ENCODE measurements around the gene E2F8.

E2F8 gene

DNA sequence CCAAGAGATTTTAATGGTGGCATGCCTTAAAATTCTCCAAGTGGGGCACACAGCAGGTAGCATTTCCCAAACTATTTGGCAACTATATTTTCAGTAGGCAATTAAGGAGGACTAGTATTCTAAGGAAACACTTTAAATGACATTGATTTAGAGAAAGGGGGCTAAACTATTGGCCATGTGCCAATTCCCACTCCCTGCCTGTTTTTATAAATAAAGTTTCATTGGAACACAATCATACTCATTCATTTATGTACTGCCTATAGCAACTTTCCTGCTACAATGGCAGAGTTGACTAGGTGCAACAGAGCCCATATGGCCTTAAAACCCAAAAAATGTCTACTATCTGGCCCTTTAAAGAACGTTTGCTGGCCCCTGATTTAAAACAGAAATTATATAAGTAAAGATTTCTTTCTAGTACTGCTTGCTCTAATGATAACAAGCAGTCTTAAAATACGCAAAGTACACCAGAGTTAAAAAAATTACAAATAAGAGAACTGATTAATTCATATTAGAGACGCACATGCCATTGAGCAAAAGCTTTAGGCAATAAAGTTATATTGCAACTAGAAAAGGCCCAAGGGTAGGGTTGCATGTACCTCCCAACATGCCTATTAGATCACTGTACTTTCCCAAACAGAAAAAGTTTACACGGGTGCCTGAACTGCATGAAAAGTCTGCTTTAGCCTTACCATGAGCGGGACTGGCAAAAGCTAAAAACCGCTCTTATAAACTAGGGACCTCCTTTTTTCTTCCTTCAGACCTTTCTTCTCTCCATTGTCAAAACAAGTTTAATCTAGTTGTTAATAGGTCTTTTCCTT, 14.2 kb downstream of the E2F8 start:
- H2AFZ ChIP-seq (ENCODE audit: low read depth, low read length), result no peak overlapping the region
- peaks cover 39% of the 10 kb centered on the region for H3K36me3 ChIP-seq (ENCODE audit: insufficient read depth, low read length)
- H3K9me3 ChIP-seq (ENCODE audit: low read length), result peaks cover 5% of the 10 kb centered on the region
- H3K4me1 ChIP-seq (ENCODE audit: insufficient read depth, low read length), result no peaks in the 10 kb centered on the region
- no peaks in the 10 kb centered on the region for H3K27me3 ChIP-seq (ENCODE audit: insufficient read depth, low read length)
- H3K4me3 ChIP-seq (ENCODE audit: low read length), result no peak overlapping the region

DNA sequence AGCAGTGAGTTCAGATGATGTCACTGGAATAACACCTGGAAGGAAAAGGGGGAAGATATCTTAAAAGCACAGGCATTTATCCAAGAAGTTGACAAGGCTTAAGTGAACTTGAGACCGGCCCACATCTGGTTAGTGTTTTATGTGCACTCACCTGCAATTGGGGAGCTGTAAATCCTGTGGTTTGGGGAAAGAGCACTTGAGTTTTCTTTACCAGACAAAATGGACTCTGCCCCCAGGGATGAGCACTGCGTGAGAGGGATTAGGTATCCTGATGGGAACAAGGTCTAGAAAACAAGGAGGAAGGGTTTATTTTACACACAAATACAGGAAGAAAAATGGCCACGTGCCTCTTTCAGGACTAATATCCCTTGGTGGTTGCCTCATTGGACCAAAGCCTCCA, 15.2 kb downstream of the E2F8 start:
- Histone ChIP-seq H3K4me1 (ENCODE audit: insufficient read depth, low read length) (no peaks in the 10 kb centered on the region), H3K27me3 (ENCODE audit: insufficient read depth, low read length) (no peaks in the 10 kb centered on the region), H3K4me3 (ENCODE audit: low read length) (no peak overlapping the region), H2AFZ (ENCODE audit: low read depth, low read length) (no peak overlapping the region), H3K9me3 (ENCODE audit: low read length) (peaks cover 5% of the 10 kb centered on the region), H3K36me3 (ENCODE audit: insufficient read depth, low read length) (peaks cover 29% of the 10 kb centered on the region)

GRCh38 chr11:19225123-19225522, 15.6 kb downstream of the E2F8 start:
- peaks cover 5% of the 10 kb centered on the region for H3K9me3 ChIP-seq (ENCODE audit: low read length)
- H3K4me3 ChIP-seq (ENCODE audit: low read length), result no peak overlapping the region
- no peak overlapping the region for H2AFZ ChIP-seq (ENCODE audit: low read depth, low read length)
- H3K4me1 ChIP-seq (ENCODE audit: insufficient read depth, low read length), result no peaks in the 10 kb centered on the region
- H3K27me3 ChIP-seq (ENCODE audit: insufficient read depth, low read length), result no peaks in the 10 kb centered on the region
- peaks cover 26% of the 10 kb centered on the region for H3K36me3 ChIP-seq (ENCODE audit: insufficient read depth, low read length)

DNA sequence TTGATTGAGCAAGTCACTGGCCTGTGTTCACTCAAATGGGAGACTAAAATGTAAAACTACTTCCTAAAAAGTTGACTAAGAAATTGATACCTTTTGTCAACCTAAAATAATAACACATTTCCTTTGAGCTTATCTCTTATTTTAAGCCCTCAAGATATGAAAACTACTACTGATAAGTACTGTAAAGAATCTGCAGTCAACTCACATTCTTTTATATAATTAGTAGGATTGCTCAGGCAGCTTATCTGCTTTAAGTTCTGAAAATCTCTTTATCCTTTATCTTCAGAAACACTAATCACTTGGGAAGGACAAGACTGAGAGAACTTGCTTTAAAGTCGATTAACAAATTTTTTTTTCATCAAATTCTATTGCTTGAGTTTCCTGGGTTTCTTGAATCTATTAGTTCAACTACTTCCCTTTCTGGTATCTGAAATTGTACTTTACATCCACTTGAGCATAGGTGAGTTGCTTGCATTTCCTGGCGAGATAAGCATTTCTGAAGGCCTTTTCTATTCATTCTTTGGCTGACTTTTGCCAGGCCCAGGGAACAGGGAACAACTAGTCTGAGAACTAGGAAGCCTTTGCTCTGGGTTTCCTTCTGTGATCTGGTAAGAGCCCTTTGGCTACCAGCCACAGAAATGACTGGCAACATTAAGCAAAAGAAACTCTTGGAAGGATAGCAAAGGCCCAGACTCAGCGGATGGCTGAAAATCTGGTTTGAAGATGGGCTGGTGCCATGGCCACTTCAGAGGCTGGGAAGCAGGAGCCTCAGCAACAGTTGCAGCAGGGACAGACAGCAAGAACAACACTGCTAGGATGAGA, 19.6 kb downstream of the E2F8 start:
- H3K36me3 ChIP-seq (ENCODE audit: insufficient read depth, low read length), result peaks cover 11% of the 10 kb centered on the region
- no peak overlapping the region for H2AFZ ChIP-seq (ENCODE audit: low read depth, low read length)
- H3K4me1 ChIP-seq (ENCODE audit: insufficient read depth, low read length), result no peaks in the 10 kb centered on the region
- no peak overlapping the region for H3K4me3 ChIP-seq (ENCODE audit: low read length)
- H3K27me3 ChIP-seq (ENCODE audit: insufficient read depth, low read length), result no peaks in the 10 kb centered on the region
- H3K9me3 ChIP-seq (ENCODE audit: low read length), result peaks cover 5% of the 10 kb centered on the region

- Histone ChIP-seq H3K36me3 (ENCODE audit: insufficient read depth, low read length) (peaks cover 3% of the 10 kb centered on the region), H3K9me3 (ENCODE audit: low read length) (peaks cover 5% of the 10 kb centered on the region), H3K27me3 (ENCODE audit: insufficient read depth, low read length) (peaks cover 4% of the 10 kb centered on the region), H3K4me3 (ENCODE audit: low read length) (no peak overlapping the region), H3K4me1 (ENCODE audit: insufficient read depth, low read length) (no peaks in the 10 kb centered on the region), H2AFZ (ENCODE audit: low read depth, low read length) (no peak overlapping the region)
Measured at GRCh38 chr11:19218786-19219460, 21.8 kb downstream of the E2F8 start.

GRCh38 chr11:19218216-19218615, 22.5 kb downstream of the E2F8 start:
- Histone ChIP-seq H3K27me3 (ENCODE audit: insufficient read depth, low read length) (peaks cover 9% of the 10 kb centered on the region), H3K4me3 (ENCODE audit: low read length) (no peak overlapping the region), H3K4me1 (ENCODE audit: insufficient read depth, low read length) (no peaks in the 10 kb centered on the region)

DNA sequence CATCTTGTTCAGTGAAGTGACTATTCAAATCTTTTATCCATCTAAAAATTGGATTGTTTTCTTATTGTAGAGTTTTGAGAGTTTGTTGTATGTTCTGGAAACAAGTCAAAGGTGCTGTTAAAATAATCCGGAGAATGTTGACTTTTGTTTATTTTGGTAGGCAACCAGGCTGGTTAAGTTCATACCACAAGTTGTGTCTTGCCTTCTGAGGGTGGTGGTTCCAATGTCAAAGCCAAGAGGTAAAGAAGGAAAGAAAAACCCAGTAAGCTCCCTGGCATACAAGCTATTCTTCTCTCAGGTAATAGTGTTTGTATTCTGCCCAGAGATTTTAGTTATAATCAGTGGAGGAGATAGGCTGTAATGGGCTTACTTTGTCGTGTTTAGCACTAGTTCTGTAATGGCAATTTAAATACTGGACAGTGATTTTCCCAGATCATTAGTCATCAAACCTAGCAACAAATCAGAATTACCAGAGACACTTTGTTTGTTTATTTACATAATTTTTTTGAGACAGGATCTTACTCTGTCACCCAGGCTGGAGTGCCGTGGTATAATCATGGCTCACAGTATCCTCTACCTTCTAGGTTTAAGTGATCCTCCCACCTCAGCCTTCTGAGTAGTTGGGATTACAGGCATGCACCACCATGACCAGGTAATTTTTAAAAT, 23.9 kb downstream of the E2F8 start:
- Histone ChIP-seq H3K4me3 (ENCODE audit: low read length) (no peak overlapping the region), H3K9me3 (ENCODE audit: low read length) (no peaks in the 10 kb centered on the region), H3K4me1 (ENCODE audit: insufficient read depth, low read length) (no peaks in the 10 kb centered on the region), H3K36me3 (ENCODE audit: insufficient read depth, low read length) (no peaks in the 10 kb centered on the region), H2AFZ (ENCODE audit: low read depth, low read length) (no peak overlapping the region), H3K27me3 (ENCODE audit: insufficient read depth, low read length) (peaks cover 9% of the 10 kb centered on the region)

More at GRCh38 chr11:19218216-19218615, 22.5 kb downstream of the E2F8 start:
- Histone ChIP-seq H3K36me3 (ENCODE audit: insufficient read depth, low read length) (no peaks in the 10 kb centered on the region), H3K9me3 (ENCODE audit: low read length) (peaks cover 5% of the 10 kb centered on the region), H2AFZ (ENCODE audit: low read depth, low read length) (no peak overlapping the region)

DNA sequence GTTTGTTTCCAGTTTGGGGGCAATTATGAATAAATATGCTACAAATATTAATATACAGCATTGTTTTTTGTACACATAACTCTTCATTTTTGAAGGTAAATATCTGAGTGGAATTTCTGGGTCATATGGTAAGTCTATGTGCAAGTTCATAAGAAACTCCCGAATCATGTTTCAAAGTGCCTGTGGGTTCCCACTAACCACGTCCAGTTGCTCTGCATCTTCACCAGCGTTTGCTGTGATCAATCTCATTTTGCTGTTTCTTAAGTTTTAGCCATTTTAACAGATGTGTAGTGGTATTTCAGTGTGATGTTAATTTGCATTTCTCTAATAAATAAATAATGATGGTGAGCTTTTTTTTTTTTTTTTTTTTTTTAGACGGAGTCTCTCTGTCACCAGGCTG, 24.7 kb downstream of the E2F8 start:
- Histone ChIP-seq H3K4me3 (ENCODE audit: low read length) (no peak overlapping the region), H3K36me3 (ENCODE audit: insufficient read depth, low read length) (no peaks in the 10 kb centered on the region), H3K27me3 (ENCODE audit: insufficient read depth, low read length) (peaks cover 9% of the 10 kb centered on the region), H2AFZ (ENCODE audit: low read depth, low read length) (no peak overlapping the region), H3K9me3 (ENCODE audit: low read length) (no peaks in the 10 kb centered on the region), H3K4me1 (ENCODE audit: insufficient read depth, low read length) (no peaks in the 10 kb centered on the region)

GRCh38 chr11:19209617-19210370, 31.0 kb downstream of the E2F8 start:
- H3K4me3 ChIP-seq (ENCODE audit: low read length), result no peak overlapping the region
- H3K36me3 ChIP-seq (ENCODE audit: insufficient read depth, low read length), result no peaks in the 10 kb centered on the region
- peaks cover 13% of the 10 kb centered on the region for H3K4me1 ChIP-seq (ENCODE audit: insufficient read depth, low read length)
- no peak overlapping the region for H2AFZ ChIP-seq (ENCODE audit: low read depth, low read length)
- H3K9me3 ChIP-seq (ENCODE audit: low read length), result no peaks in the 10 kb centered on the region
- H3K27me3 ChIP-seq (ENCODE audit: insufficient read depth, low read length), result peaks cover 22% of the 10 kb centered on the region

GRCh38 chr11:19208959-19209546, 31.7 kb downstream of the E2F8 start:
- Histone ChIP-seq H3K4me1 (ENCODE audit: insufficient read depth, low read length) (peaks cover 13% of the 10 kb centered on the region), H3K9me3 (ENCODE audit: low read length) (no peaks in the 10 kb centered on the region), H3K4me3 (ENCODE audit: low read length) (no peak overlapping the region), H3K27me3 (ENCODE audit: insufficient read depth, low read length) (peaks cover 17% of the 10 kb centered on the region), H3K36me3 (ENCODE audit: insufficient read depth, low read length) (no peaks in the 10 kb centered on the region), H2AFZ (ENCODE audit: low read depth, low read length) (no peak overlapping the region)

DNA sequence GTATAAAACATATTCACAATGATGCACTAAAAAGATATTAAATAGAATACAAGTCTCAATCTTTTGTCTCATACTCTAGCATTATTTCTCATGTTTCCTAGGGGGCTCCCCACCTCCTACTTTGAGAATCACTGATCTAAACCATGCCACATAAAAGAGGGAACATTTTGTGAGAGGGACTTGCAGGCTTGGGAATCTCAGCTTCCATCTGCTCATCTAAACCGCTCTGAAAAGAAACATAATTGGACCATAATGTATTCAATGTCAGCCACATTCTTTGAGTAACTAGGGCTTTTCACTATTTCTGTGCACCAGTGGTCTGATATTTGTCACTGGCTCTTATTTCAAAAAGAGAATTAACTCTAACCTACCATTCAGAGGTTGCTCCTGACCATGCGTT, 32.6 kb downstream of the E2F8 start:
- no peak overlapping the region for H2AFZ ChIP-seq (ENCODE audit: low read depth, low read length)
- no peaks in the 10 kb centered on the region for H3K36me3 ChIP-seq (ENCODE audit: insufficient read depth, low read length)
- H3K4me1 ChIP-seq (ENCODE audit: insufficient read depth, low read length), result peaks cover 13% of the 10 kb centered on the region
- peaks cover 12% of the 10 kb centered on the region for H3K27me3 ChIP-seq (ENCODE audit: insufficient read depth, low read length)
- H3K4me3 ChIP-seq (ENCODE audit: low read length), result no peak overlapping the region
- no peaks in the 10 kb centered on the region for H3K9me3 ChIP-seq (ENCODE audit: low read length)

DNA sequence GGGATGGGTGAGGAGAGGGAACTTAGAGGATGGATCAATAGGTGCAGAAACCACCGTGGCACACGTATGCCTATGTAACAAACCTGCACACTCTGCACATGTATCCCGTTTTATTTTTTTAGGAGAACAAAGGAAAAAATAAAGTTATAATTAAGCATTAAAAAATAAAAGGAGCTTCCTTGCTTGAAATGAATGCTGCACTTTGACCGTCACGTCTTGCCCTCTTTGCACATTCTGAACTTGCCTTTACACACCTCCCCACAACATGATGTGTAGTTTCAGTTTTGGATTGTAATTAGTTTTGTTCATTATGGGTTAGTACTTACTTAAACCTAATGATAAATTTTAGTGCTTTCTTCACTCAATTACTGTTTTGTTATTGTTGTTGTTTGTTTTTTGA, 35.9 kb downstream of the E2F8 start:
- Histone ChIP-seq H3K36me3 (ENCODE audit: insufficient read depth, low read length) (no peaks in the 10 kb centered on the region), H3K4me1 (ENCODE audit: insufficient read depth, low read length) (peaks cover 13% of the 10 kb centered on the region), H2AFZ (ENCODE audit: low read depth, low read length) (no peak overlapping the region), H3K9me3 (ENCODE audit: low read length) (peaks cover 2% of the 10 kb centered on the region), H3K27me3 (ENCODE audit: insufficient read depth, low read length) (peaks cover 35% of the 10 kb centered on the region), H3K4me3 (ENCODE audit: low read length) (no peak overlapping the region)

All from neuron (in vitro differentiated cells).